ENCODE measurements around the gene HARS1. TPM values are rescaled to one million over a fixed set of nuclear protein-coding genes. Genes with fewer than 3 reads are reported as not detected.
"Not testable (repeated sequence)": the region's sequence is repeated elsewhere in the genome, so short reads cannot be mapped to it uniquely, and the experiment has no call there.

HARS1 gene
- total and polyA plus RNA-seq, 2 donors (not counting 1 experiment from before 2014, with no cell fraction given) = 32.6 to 60.5 TPM

DNA sequence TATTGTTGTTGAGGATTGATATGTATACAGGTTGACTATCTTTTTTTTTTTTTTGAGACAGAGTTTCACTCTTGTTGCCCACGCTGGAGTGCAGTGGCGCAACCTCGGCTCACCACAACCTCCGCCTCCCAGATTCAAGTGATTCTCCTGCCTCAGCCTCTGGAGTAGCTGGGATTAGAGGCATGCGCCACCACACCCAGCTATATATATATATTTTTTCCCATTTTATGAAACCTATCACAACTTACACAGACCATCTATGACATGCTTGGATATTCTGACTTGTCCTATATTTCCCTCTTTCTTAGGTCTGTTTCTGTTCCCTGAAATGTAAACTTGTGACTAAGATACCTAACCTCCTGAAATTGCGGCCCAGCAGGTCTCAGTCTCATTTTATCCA, 63.2 kb downstream of the HARS1 start:
- H3K36me3 ChIP-seq (replicated peaks in 1 of 2; ENCODE audit: control extremely low read depth in 1 of 2, control insufficient read depth in 1 of 2, extremely low read depth in 1 of 2, insufficient read depth in 2 of 2, low read length in 1 of 2) = no peaks in the 10 kb centered on the region
- peaks cover 0 to 13% (median 8%) of the 10 kb centered on the region in 3 donors for H3K9me3 ChIP-seq (ENCODE audit: control extremely low read depth in 1 of 3, control insufficient read depth in 2 of 3, insufficient read depth in 1 of 3, low read length in 2 of 3)
- H3K4me2 ChIP-seq (replicated peaks; ENCODE audit: low read depth, low read length, poor library complexity, severe bottlenecking) = no peak overlapping the region
- peaks cover 11 to 14% of the 10 kb centered on the region in 2 donors for H3K4me1 ChIP-seq (ENCODE audit: control insufficient read depth in 2 of 2, insufficient read depth in 2 of 2, low read length in 2 of 2)
- H3K4me1 Mint-ChIP-seq = peaks cover 13% of the 10 kb centered on the region
- H3K27ac ChIP-seq (ENCODE audit: low read length in 2 of 2) = no peak overlapping the region
- H3K27ac Mint-ChIP-seq = no peak overlapping the region
- no peaks in the 10 kb centered on the region for H3K79me2 ChIP-seq (ENCODE audit: control insufficient read depth, insufficient read depth, low read length)
- ATAC-seq (ENCODE audit: low read depth) (no peak), DNase-seq (no peak)
- no peaks in the 10 kb centered on the region for H4K20me1 ChIP-seq (ENCODE audit: control insufficient read depth, insufficient read depth, low read length, poor library complexity, severe bottlenecking)
- peaks cover 0 to 30% (median 12%) of the 10 kb centered on the region in 4 experiments for H3K27me3 ChIP-seq (replicated peaks in 1 of 4; ENCODE audit: control extremely low read depth in 1 of 4, control insufficient read depth in 3 of 4, insufficient read depth in 4 of 4, low read length in 3 of 4)
- intact Hi-C loops (cut with micrococcal nuclease) = no loop called here
- WGBS (ENCODE audit: insufficient coverage) = 100% methylated on average over 2 of the region's 6 CpGs
- POLR2A ChIA-PET = no interaction called here
- H3K9me3 Mint-ChIP-seq (ENCODE audit: insufficient read depth) = peaks cover 3% of the 10 kb centered on the region
- peaks cover 19% of the 10 kb centered on the region for H3K27me3 Mint-ChIP-seq
- CTCF ChIA-PET = no interaction called here
- H2AFZ ChIP-seq (ENCODE audit: insufficient read depth, low read depth, low read length, poor library complexity, severe bottlenecking) = no peak overlapping the region
- TF ChIP-seq EZH2 (IDR thresholded peaks at IDR 0.05; ENCODE audit: borderline replicate concordance, insufficient read depth, low read depth, low read length, poor library complexity, severe bottlenecking) = no peak
- TF ChIP-seq, protein P1, sequence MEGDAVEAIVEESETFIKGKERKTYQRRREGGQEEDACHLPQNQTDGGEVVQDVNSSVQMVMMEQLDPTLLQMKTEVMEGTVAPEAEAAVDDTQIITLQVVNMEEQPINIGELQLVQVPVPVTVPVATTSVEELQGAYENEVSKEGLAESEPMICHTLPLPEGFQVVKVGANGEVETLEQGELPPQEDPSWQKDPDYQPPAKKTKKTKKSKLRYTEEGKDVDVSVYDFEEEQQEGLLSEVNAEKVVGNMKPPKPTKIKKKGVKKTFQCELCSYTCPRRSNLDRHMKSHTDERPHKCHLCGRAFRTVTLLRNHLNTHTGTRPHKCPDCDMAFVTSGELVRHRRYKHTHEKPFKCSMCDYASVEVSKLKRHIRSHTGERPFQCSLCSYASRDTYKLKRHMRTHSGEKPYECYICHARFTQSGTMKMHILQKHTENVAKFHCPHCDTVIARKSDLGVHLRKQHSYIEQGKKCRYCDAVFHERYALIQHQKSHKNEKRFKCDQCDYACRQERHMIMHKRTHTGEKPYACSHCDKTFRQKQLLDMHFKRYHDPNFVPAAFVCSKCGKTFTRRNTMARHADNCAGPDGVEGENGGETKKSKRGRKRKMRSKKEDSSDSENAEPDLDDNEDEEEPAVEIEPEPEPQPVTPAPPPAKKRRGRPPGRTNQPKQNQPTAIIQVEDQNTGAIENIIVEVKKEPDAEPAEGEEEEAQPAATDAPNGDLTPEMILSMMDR (IDR thresholded peaks at IDR 0.05) = no peak
- H3K4me3 Mint-ChIP-seq = no peak overlapping the region
- H3K9ac ChIP-seq (ENCODE audit: low read length) = no peak overlapping the region
- no peak overlapping the region for H3K4me3 ChIP-seq (ENCODE audit: control extremely low read depth in 1 of 5, extremely low read depth in 1 of 5, insufficient read depth in 1 of 5, low read depth in 2 of 5, low read length in 4 of 5)

DNA sequence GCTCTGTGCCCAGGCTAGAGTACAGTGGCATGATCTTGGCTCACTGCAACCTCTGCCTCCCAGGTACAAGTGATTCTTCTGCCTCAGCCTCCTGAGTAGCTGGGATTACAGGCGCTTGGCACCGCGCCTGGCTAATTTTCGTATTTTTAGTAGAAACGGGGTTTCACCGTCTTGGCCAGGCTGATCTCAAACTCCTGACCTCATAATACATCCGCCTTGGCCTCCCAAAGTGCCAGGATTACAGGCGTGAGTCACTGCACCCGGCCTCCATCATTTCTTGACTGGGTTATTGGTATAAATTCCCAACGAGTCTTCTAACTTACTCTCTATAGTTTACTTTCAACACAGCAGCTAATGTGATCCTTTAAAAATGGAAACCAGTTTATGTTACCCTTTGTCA, 66.3 kb downstream of the HARS1 start:
- POLR2A ChIA-PET; H3K4me2 ChIP-seq (replicated peaks; ENCODE audit: low read depth, low read length, poor library complexity, severe bottlenecking); DNase-seq; H3K4me3 Mint-ChIP-seq; H4K20me1 ChIP-seq (ENCODE audit: control insufficient read depth, insufficient read depth, low read length, poor library complexity, severe bottlenecking); H3K9me3 Mint-ChIP-seq (ENCODE audit: insufficient read depth); H3K27ac Mint-ChIP-seq; ATAC-seq (ENCODE audit: low read depth); H2AFZ ChIP-seq (ENCODE audit: insufficient read depth, low read depth, low read length, poor library complexity, severe bottlenecking); CTCF ChIA-PET; H3K27me3 ChIP-seq (replicated peaks in 1 of 4; ENCODE audit: control extremely low read depth in 1 of 4, control insufficient read depth in 3 of 4, insufficient read depth in 4 of 4, low read length in 3 of 4); H3K4me3 ChIP-seq (ENCODE audit: control extremely low read depth in 1 of 5, extremely low read depth in 1 of 5, insufficient read depth in 1 of 5, low read depth in 2 of 5, low read length in 4 of 5); intact Hi-C loops (cut with micrococcal nuclease); H3K27ac ChIP-seq (ENCODE audit: low read length in 2 of 2); H3K79me2 ChIP-seq (ENCODE audit: control insufficient read depth, insufficient read depth, low read length); H3K36me3 ChIP-seq (replicated peaks in 1 of 2; ENCODE audit: control extremely low read depth in 1 of 2, control insufficient read depth in 1 of 2, extremely low read depth in 1 of 2, insufficient read depth in 2 of 2, low read length in 1 of 2); H3K4me1 Mint-ChIP-seq; H3K4me1 ChIP-seq (ENCODE audit: control insufficient read depth in 2 of 2, insufficient read depth in 2 of 2, low read length in 2 of 2); H3K9ac ChIP-seq (ENCODE audit: low read length): not testable (repeated sequence)
- H3K9me3 ChIP-seq (ENCODE audit: control extremely low read depth in 1 of 3, control insufficient read depth in 2 of 3, insufficient read depth in 1 of 3, low read length in 2 of 3) = peaks cover 0 to 16% (median 8%) of the 10 kb centered on the region in 3 donors
- WGBS (ENCODE audit: insufficient coverage) = 88% methylated on average over 3 of the region's 10 CpGs
- H3K27me3 Mint-ChIP-seq = peaks cover 18% of the 10 kb centered on the region

Small RNA genes lying within 50 kb of the gene (small RNA-seq; reads per million reads assigned to genes)
- gene VTRNA1-1 (ENCODE audit: insufficient read length, low read depth, low replicate concordance) (26.9 reads per million, percentile 91 among the genes with 10 or more reads in this experiment), gene VTRNA1-2 (ENCODE audit: insufficient read length, low read depth, low replicate concordance) (not detected), gene VTRNA1-3 (ENCODE audit: insufficient read length, low read depth, low replicate concordance) (0.57 reads per million)

Other genes starting within 250 kb of the HARS1 start
- 8.8 and 15.0 TPM in 2 replicates for gene EIF4EBP3, start 143.7 kb downstream of the HARS1 start, total RNA-seq
- gene EIF4EBP3, start 143.7 kb downstream of the HARS1 start, polyA plus RNA-seq = 13.8 and 18.2 TPM in 2 replicates
- gene SRA1, start 133.9 kb downstream of the HARS1 start, total RNA-seq = 25.6 and 27.1 TPM in 2 replicates
- gene SRA1, start 133.9 kb downstream of the HARS1 start, polyA plus RNA-seq = 23.2 and 34.4 TPM in 2 replicates
- 73.9 and 79.7 TPM in 2 replicates for gene APBB3, start 126.8 kb downstream of the HARS1 start, total RNA-seq
- 126 and 156 TPM in 2 replicates for gene APBB3, start 126.8 kb downstream of the HARS1 start, polyA plus RNA-seq
- 44.0 and 48.6 TPM in 2 replicates for gene SLC35A4, start 126.5 kb downstream of the HARS1 start, total RNA-seq
- gene SLC35A4, start 126.5 kb downstream of the HARS1 start, polyA plus RNA-seq = 32.6 and 57.8 TPM in 2 replicates
- 0.97 and 1.8 TPM in 2 replicates for gene CD14, start 58.2 kb downstream of the HARS1 start, total RNA-seq
- 4.3 and 11.4 TPM in 2 replicates for gene CD14, start 58.2 kb downstream of the HARS1 start, polyA plus RNA-seq
- 33.3 and 36.2 TPM in 2 replicates for gene TMCO6, start 51.9 kb downstream of the HARS1 start, total RNA-seq
- gene TMCO6, start 51.9 kb downstream of the HARS1 start, polyA plus RNA-seq = 70.4 and 78.3 TPM in 2 replicates
- gene NDUFA2, start 43.7 kb downstream of the HARS1 start, total RNA-seq = 40.7 and 41.9 TPM in 2 replicates
- gene NDUFA2, start 43.7 kb downstream of the HARS1 start, polyA plus RNA-seq = 45.3 and 65.9 TPM in 2 replicates
- 108 and 110 TPM in 2 replicates for gene IK, start 43.5 kb downstream of the HARS1 start, total RNA-seq
- gene IK, start 43.5 kb downstream of the HARS1 start, polyA plus RNA-seq = 54.0 and 91.0 TPM in 2 replicates
- 44.7 and 46.2 TPM in 2 replicates for gene WDR55, start 26.5 kb downstream of the HARS1 start, total RNA-seq
- 43.4 and 55.9 TPM in 2 replicates for gene WDR55, start 26.5 kb downstream of the HARS1 start, polyA plus RNA-seq
- gene DND1, start 17.8 kb downstream of the HARS1 start, total RNA-seq = 2.5 and 3.0 TPM in 2 replicates
- 3.6 and 4.3 TPM in 2 replicates for gene DND1, start 17.8 kb downstream of the HARS1 start, polyA plus RNA-seq
- 65.1 and 68.0 TPM in 2 replicates for gene HARS2, start 85 bp upstream of the HARS1 start, total RNA-seq
- gene HARS2, start 85 bp upstream of the HARS1 start, polyA plus RNA-seq = 27.3 and 38.0 TPM in 2 replicates
- gene ZMAT2, start 9.1 kb upstream of the HARS1 start, total RNA-seq = 55.7 and 55.8 TPM in 2 replicates
- gene ZMAT2, start 9.1 kb upstream of the HARS1 start, polyA plus RNA-seq = 11.2 and 18.3 TPM in 2 replicates
- gene PCDHA1, start 94.8 kb upstream of the HARS1 start, total RNA-seq = not detected in 2 replicates
- not detected in 2 replicates for gene PCDHA1, start 94.8 kb upstream of the HARS1 start, polyA plus RNA-seq
- not detected in 2 replicates for gene PCDHA2, start 103.5 kb upstream of the HARS1 start, total RNA-seq
- gene PCDHA2, start 103.5 kb upstream of the HARS1 start, polyA plus RNA-seq = not detected in 2 replicates
- gene PCDHA3, start 109.7 kb upstream of the HARS1 start, total RNA-seq = not detected in 2 replicates
- not detected in 2 replicates for gene PCDHA3, start 109.7 kb upstream of the HARS1 start, polyA plus RNA-seq
- not detected in 2 replicates for gene PCDHA4, start 115.7 kb upstream of the HARS1 start, total RNA-seq
- not detected in 2 replicates for gene PCDHA4, start 115.7 kb upstream of the HARS1 start, polyA plus RNA-seq
- gene PCDHA5, start 130.2 kb upstream of the HARS1 start, total RNA-seq = not detected in 2 replicates
- gene PCDHA5, start 130.2 kb upstream of the HARS1 start, polyA plus RNA-seq = not detected in 2 replicates
- gene PCDHA6, start 136.6 kb upstream of the HARS1 start, total RNA-seq = not detected in 2 replicates
- not detected in 2 replicates for gene PCDHA6, start 136.6 kb upstream of the HARS1 start, polyA plus RNA-seq
- gene PCDHA7, start 142.9 kb upstream of the HARS1 start, total RNA-seq = not detected in 2 replicates
- 0.03 TPM in 1 of 2 replicates, not detected in the other for gene PCDHA7, start 142.9 kb upstream of the HARS1 start, polyA plus RNA-seq
- gene PCDHA8, start 149.8 kb upstream of the HARS1 start, total RNA-seq = not detected in 2 replicates
- gene PCDHA8, start 149.8 kb upstream of the HARS1 start, polyA plus RNA-seq = not detected in 2 replicates
- not detected in 2 replicates for gene PCDHA9, start 157.0 kb upstream of the HARS1 start, total RNA-seq
- gene PCDHA9, start 157.0 kb upstream of the HARS1 start, polyA plus RNA-seq = not detected in 2 replicates
- not detected in 2 replicates for gene PCDHA10, start 164.5 kb upstream of the HARS1 start, total RNA-seq
- not detected in 2 replicates for gene PCDHA10, start 164.5 kb upstream of the HARS1 start, polyA plus RNA-seq
- gene PCDHA11, start 177.6 kb upstream of the HARS1 start, total RNA-seq = not detected in 2 replicates
- gene PCDHA11, start 177.6 kb upstream of the HARS1 start, polyA plus RNA-seq = not detected in 2 replicates
- not detected in 2 replicates for gene PCDHA12, start 183.9 kb upstream of the HARS1 start, total RNA-seq
- gene PCDHA12, start 183.9 kb upstream of the HARS1 start, polyA plus RNA-seq = not detected in 2 replicates
- gene PCDHA13, start 190.8 kb upstream of the HARS1 start, total RNA-seq = not detected in 2 replicates
- gene PCDHA13, start 190.8 kb upstream of the HARS1 start, polyA plus RNA-seq = not detected in 2 replicates
- not detected in 2 replicates for gene PCDHAC1, start 234.9 kb upstream of the HARS1 start, total RNA-seq
- not detected in 2 replicates for gene PCDHAC1, start 234.9 kb upstream of the HARS1 start, polyA plus RNA-seq

Measured in B cell (primary cell).